Measurements from ENCODE around the gene ZNF275.
A peak's percentile ranks its signal among the peaks of the same experiment; 100 is the strongest.
"Not testable (repeated sequence)": the region's sequence is repeated elsewhere in the genome, so short reads cannot be mapped to it uniquely, and the experiment has no call there.

The ZNF275 gene, protein sequence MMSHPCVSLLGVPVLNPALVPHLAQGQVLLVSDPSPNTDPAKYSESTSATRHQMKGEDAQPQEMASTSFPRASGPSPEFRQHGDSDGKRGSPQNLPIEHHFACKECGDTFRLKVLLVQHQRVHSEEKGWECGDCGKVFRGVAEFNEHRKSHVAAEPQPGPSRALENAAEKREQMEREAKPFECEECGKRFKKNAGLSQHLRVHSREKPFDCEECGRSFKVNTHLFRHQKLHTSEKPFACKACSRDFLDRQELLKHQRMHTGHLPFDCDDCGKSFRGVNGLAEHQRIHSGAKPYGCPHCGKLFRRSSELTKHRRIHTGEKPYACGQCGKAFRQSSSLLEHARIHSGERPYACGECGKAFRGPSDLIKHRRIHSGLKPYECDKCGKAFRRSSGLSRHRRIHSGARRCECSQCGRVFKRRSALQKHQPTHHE

DNA sequence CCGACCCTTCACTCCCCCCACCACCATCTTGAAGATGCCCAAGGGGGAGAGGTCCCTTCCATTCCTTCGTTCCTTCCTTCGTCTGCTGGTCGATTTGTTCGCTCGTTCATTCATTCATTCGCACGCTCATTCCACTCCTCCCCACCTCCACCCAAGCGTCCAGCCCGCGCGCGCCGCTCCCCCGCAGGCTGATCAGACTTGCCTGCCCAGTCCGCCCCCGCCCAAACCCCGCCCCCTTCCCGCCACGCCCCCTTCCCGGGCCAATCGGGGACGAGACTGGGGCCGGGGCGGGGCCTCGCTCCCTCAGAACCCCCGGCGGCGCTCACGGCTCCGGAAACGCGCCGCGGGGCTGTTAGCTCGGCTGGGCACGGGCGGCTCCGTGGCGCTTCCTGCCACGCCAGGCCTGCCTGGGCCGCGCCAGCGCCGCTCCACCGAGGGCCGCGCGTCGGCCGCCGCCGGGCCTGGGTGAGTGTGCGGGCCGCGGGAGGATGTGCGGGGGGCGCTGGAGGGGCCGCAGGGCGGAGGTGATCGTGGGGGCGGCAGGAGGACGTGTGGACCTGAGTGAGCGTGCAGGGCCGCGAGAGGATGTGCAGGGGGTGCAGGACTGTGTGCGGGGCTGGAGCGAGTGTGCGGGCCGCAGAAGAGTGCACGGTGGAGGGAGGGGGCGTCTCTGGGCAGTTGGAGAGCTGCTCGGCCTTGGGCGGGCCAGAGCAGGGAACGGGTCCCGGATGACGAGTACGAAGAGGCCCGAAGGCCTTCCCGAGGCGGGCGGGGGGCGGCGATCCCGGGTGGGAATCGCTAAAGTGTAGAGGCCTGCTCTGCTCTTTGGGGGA lies at the start of gene ZNF275:
TSS of gene ZNF275 (plus strand) at position 333 of the 833 bp plus-strand sequence. CDS start 2,527 bp downstream, outside the sequence.
- Histone ChIP-seq H3K27ac (ENCODE audit: low read depth, low read length) (peak within 1 kb of the TSS; percentile 15), H3K36me3 (ENCODE audit: insufficient read depth, low read length) (no peaks in the 10 kb centered on the region), H3K27me3 (ENCODE audit: control insufficient read depth in 1 of 2, insufficient read depth in 2 of 2, low read length in 2 of 2) (peaks cover 0 to 4% of the 10 kb centered on the region in 2 donors), H3K9ac (ENCODE audit: low read length) (no peak within 1 kb of the TSS), H3K4me1 (ENCODE audit: insufficient read depth, low read length) (no peaks in the 10 kb centered on the region), H3K4me3 (ENCODE audit: low read depth in 1 of 2, low read length in 2 of 2) (peak within 1 kb of the TSS; percentile 50 to 55), H3K9me3 (ENCODE audit: low read length) (no peaks in the 10 kb centered on the region)

DNA sequence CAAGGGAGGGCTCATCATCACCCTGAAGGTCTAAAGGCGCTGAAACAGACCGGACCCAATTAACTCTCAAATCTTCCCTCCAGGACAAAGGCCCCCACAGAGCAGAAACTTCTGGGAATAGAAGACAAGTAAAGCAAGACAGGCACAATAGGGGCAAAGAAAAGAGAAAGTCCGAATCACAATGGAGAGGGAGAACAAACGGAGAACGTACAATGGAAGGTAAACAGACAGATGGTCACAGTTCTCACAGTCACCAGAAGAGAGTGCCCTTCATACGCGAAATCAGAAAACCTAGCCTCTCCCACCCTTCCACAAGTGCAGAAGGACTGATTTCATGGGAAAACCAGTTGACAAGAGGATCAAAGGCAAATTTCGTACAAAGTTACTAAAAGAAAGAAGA lies 48.3 kb upstream of the ZNF275 start:
- not testable (repeated sequence) for H3K9ac ChIP-seq (ENCODE audit: low read length); H3K4me1 ChIP-seq (ENCODE audit: insufficient read depth, low read length); H3K27ac ChIP-seq (ENCODE audit: low read depth, low read length); H3K27me3 ChIP-seq (ENCODE audit: control insufficient read depth in 1 of 2, insufficient read depth in 2 of 2, low read length in 2 of 2); H3K9me3 ChIP-seq (ENCODE audit: low read length); H3K4me3 ChIP-seq (ENCODE audit: low read depth in 1 of 2, low read length in 2 of 2); H3K36me3 ChIP-seq (ENCODE audit: insufficient read depth, low read length)

- not testable (repeated sequence) for H3K27me3 ChIP-seq (ENCODE audit: control insufficient read depth in 1 of 2, insufficient read depth in 2 of 2, low read length in 2 of 2); H3K27ac ChIP-seq (ENCODE audit: low read depth, low read length); H3K36me3 ChIP-seq (ENCODE audit: insufficient read depth, low read length); H3K9me3 ChIP-seq (ENCODE audit: low read length); H3K9ac ChIP-seq (ENCODE audit: low read length); H3K4me1 ChIP-seq (ENCODE audit: insufficient read depth, low read length); H3K4me3 ChIP-seq (ENCODE audit: low read depth in 1 of 2, low read length in 2 of 2)
Observed at GRCh38 chrX:153288807-153289206, 45.1 kb upstream of the ZNF275 start.

- not testable (repeated sequence) for H3K9me3 ChIP-seq (ENCODE audit: low read length); H3K27me3 ChIP-seq (ENCODE audit: control insufficient read depth in 1 of 2, insufficient read depth in 2 of 2, low read length in 2 of 2); H3K9ac ChIP-seq (ENCODE audit: low read length); H3K4me1 ChIP-seq (ENCODE audit: insufficient read depth, low read length); H3K36me3 ChIP-seq (ENCODE audit: insufficient read depth, low read length); H3K27ac ChIP-seq (ENCODE audit: low read depth, low read length); H3K4me3 ChIP-seq (ENCODE audit: low read depth in 1 of 2, low read length in 2 of 2)
Observed at GRCh38 chrX:153293485-153294071, 40.4 kb upstream of the ZNF275 start.

GRCh38 chrX:153297376-153297775 lies 36.6 kb upstream of the ZNF275 start:
- no peaks in the 10 kb centered on the region for H3K4me1 ChIP-seq (ENCODE audit: insufficient read depth, low read length)
- peaks cover 5% of the 10 kb centered on the region for H3K9me3 ChIP-seq (ENCODE audit: low read length)

GRCh38 chrX:153299855-153300254 lies 34.1 kb upstream of the ZNF275 start:
- H3K27me3 ChIP-seq (ENCODE audit: control insufficient read depth in 1 of 2, insufficient read depth in 2 of 2, low read length in 2 of 2): peaks cover 0 to 10% of the 10 kb centered on the region in 2 donors
- no peak overlapping the region for H3K27ac ChIP-seq (ENCODE audit: low read depth, low read length)
- no peaks in the 10 kb centered on the region for H3K36me3 ChIP-seq (ENCODE audit: insufficient read depth, low read length)
- no peaks in the 10 kb centered on the region for H3K4me1 ChIP-seq (ENCODE audit: insufficient read depth, low read length)
- H3K9ac ChIP-seq (ENCODE audit: low read length): no peak overlapping the region
- no peak overlapping the region for H3K4me3 ChIP-seq (ENCODE audit: low read depth in 1 of 2, low read length in 2 of 2)
- H3K9me3 ChIP-seq (ENCODE audit: low read length): no peaks in the 10 kb centered on the region

More at GRCh38 chrX:153297376-153297775, 36.6 kb upstream of the ZNF275 start:
- H3K27me3 ChIP-seq (ENCODE audit: control insufficient read depth in 1 of 2, insufficient read depth in 2 of 2, low read length in 2 of 2): no peaks in the 10 kb centered on the region
- H3K36me3 ChIP-seq (ENCODE audit: insufficient read depth, low read length): no peaks in the 10 kb centered on the region
- no peak overlapping the region for H3K9ac ChIP-seq (ENCODE audit: low read length)
- no peak overlapping the region for H3K4me3 ChIP-seq (ENCODE audit: low read depth in 1 of 2, low read length in 2 of 2)
- no peak overlapping the region for H3K27ac ChIP-seq (ENCODE audit: low read depth, low read length)

- Histone ChIP-seq H3K36me3 (ENCODE audit: insufficient read depth, low read length) (no peaks in the 10 kb centered on the region), H3K27ac (ENCODE audit: low read depth, low read length) (no peak overlapping the region), H3K4me3 (ENCODE audit: low read depth in 1 of 2, low read length in 2 of 2) (no peak overlapping the region), H3K9me3 (ENCODE audit: low read length) (no peaks in the 10 kb centered on the region), H3K4me1 (ENCODE audit: insufficient read depth, low read length) (no peaks in the 10 kb centered on the region), H3K9ac (ENCODE audit: low read length) (no peak overlapping the region), H3K27me3 (ENCODE audit: control insufficient read depth in 1 of 2, insufficient read depth in 2 of 2, low read length in 2 of 2) (peaks cover 0 to 10% of the 10 kb centered on the region in 2 donors)
Observed at GRCh38 chrX:153301746-153302145, 32.2 kb upstream of the ZNF275 start.

DNA sequence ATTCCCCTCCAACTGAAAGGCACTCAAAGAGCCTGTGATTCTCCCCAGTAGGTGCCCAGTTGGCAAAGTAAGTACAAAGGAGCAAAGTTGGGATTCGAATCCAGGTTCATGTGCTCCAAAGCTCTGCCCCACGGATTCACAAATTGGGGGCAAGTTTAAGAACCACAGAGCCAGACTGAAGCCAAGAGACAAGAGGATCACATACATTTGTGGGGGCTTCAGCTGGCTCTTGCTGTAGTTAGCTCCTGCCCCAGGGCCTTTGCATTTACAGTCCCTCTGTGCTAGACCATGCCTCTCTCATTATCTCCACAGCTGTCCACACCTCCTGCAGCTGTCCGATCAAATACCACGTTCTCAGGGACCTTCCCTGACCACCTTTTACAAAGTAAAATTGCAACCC lies 31.2 kb upstream of the ZNF275 start:
- Histone ChIP-seq H3K27ac (ENCODE audit: low read depth, low read length) (no peak overlapping the region), H3K9ac (ENCODE audit: low read length) (no peak overlapping the region), H3K4me1 (ENCODE audit: insufficient read depth, low read length) (no peaks in the 10 kb centered on the region), H3K27me3 (ENCODE audit: control insufficient read depth in 1 of 2, insufficient read depth in 2 of 2, low read length in 2 of 2) (peaks cover 0 to 10% of the 10 kb centered on the region in 2 donors), H3K9me3 (ENCODE audit: low read length) (no peaks in the 10 kb centered on the region), H3K4me3 (ENCODE audit: low read depth in 1 of 2, low read length in 2 of 2) (no peak overlapping the region), H3K36me3 (ENCODE audit: insufficient read depth, low read length) (no peaks in the 10 kb centered on the region)

GRCh38 chrX:153303276-153304262 lies 30.4 kb upstream of the ZNF275 start:
- peaks cover 0 to 10% of the 10 kb centered on the region in 2 donors for H3K27me3 ChIP-seq (ENCODE audit: control insufficient read depth in 1 of 2, insufficient read depth in 2 of 2, low read length in 2 of 2)
- H3K9ac ChIP-seq (ENCODE audit: low read length): no peak overlapping the region
- H3K4me1 ChIP-seq (ENCODE audit: insufficient read depth, low read length): no peaks in the 10 kb centered on the region
- no peak overlapping the region for H3K27ac ChIP-seq (ENCODE audit: low read depth, low read length)
- no peaks in the 10 kb centered on the region for H3K9me3 ChIP-seq (ENCODE audit: low read length)
- no peaks in the 10 kb centered on the region for H3K36me3 ChIP-seq (ENCODE audit: insufficient read depth, low read length)
- H3K4me3 ChIP-seq (ENCODE audit: low read depth in 1 of 2, low read length in 2 of 2): no peak overlapping the region

DNA sequence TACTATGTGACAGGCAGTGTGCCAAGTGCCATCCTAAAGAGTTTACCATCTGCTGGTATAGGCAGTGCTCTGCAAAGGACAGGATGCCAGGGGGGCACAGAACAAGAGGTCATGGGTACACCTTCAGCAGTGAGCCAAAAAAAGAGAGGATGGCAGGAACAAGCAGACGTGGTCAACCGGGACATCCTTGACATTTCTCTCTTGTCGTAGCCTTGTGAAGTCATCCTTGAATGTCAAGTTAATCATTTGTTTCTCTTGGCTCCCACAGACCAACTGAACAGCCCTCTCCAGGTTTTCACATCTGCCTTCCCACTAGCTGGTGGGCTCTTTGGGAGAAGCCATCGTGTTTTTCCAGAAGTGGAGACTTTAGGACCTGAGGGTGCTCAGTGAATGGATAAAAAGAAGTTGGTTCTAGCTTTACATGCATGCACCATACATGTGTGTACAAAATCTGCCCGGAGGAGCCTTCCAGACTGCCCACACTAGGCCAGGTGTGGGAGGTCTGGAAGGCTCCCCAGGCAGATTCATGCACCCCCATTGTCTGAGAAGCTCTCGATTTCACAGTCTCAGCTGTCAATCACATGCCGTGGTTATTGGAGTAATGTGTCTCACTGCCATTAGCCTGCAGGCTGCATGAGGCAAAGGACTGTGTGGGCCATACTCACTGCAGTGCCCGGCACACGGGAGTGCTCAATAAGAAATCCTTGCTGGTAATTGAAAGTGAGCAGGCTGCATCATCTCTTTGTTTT lies 28.8 kb upstream of the ZNF275 start:
- no peaks in the 10 kb centered on the region for H3K9me3 ChIP-seq (ENCODE audit: low read length)
- no peaks in the 10 kb centered on the region for H3K4me1 ChIP-seq (ENCODE audit: insufficient read depth, low read length)
- H3K4me3 ChIP-seq (ENCODE audit: low read depth in 1 of 2, low read length in 2 of 2): no peak overlapping the region
- H3K36me3 ChIP-seq (ENCODE audit: insufficient read depth, low read length): no peaks in the 10 kb centered on the region
- H3K9ac ChIP-seq (ENCODE audit: low read length): no peak overlapping the region
- no peak overlapping the region for H3K27ac ChIP-seq (ENCODE audit: low read depth, low read length)
- peaks cover 0 to 10% of the 10 kb centered on the region in 2 donors for H3K27me3 ChIP-seq (ENCODE audit: control insufficient read depth in 1 of 2, insufficient read depth in 2 of 2, low read length in 2 of 2)
